HAP-1 (cell line): Measurements from ENCODE around the gene SPARCL1.

Experiments used
- DNase-seq, 2 experiments: peaks; one replicate each; pipeline ENCODE4 v3.0.0-alpha.2; 2016 to 2020; ENCODE audit warnings: low spot score in 2 of 2
- H3K27me3 ChIP-seq: fragments of 250-450 bp; sonication (Bioruptor Pico); 2 replicates; pipeline ENCODE4 v1.5.1; 2020; ENCODE audit warnings: low read depth, mild to moderate bottlenecking, moderate library complexity
- H3K36me3 ChIP-seq: fragments of 250-450 bp; sonication (Bioruptor Pico); replicated peaks from 2 replicates; pipeline ENCODE4 v1.5.1; 2020; ENCODE audit warnings: mild to moderate bottlenecking
- H3K4me1 ChIP-seq: fragments of 250-450 bp; sonication (Bioruptor Pico); 2 replicates; pipeline ENCODE4 v1.5.1; 2020; ENCODE audit warnings: mild to moderate bottlenecking
- H3K4me3 ChIP-seq: fragments of 250-450 bp; sonication (Bioruptor Pico); 2 replicates; pipeline ENCODE4 v1.5.1; 2020; ENCODE audit warnings: mild to moderate bottlenecking, moderate library complexity
- H3K9me3 ChIP-seq: fragments of 250-450 bp; sonication (Bioruptor Pico); 2 replicates; pipeline ENCODE4 v1.5.1; 2020; ENCODE audit warnings: mild to moderate bottlenecking, moderate library complexity
- in situ Hi-C: fragments of 300-500 bp; cut with MboI; formaldehyde crosslinking; loops from 3 replicates; pipeline ENCODE4 v1.14.3; 2020; ENCODE audit warnings: low sequenced_read_pairs, inconsistent platforms, mixed read lengths

The SPARCL1 gene

DNA sequence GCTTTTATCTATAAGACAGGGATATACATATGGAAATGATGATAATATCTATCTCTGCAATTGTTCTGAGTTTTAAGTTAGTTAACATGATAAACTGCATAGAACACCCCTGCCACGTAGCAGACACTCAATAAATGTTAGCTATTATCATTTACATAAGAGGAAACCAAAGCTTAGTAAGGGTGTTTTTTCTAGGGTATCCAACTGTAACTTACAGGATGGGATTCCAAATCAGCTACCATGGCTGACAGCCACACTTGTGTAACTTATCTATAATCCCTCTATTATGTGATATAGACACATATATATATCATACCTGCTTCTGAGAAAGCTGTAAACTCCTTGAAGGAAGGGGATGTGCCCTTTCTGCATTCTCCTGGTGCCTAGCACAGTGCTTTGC, 1.1 kb upstream of the SPARCL1 start:
- in situ Hi-C loops, result no loop called here
- Histone ChIP-seq H3K27me3 (no peaks in the 10 kb centered on the region), H3K4me1 (peaks cover 59% of the 10 kb centered on the region), H3K4me3 (no peak overlapping the region), H3K36me3 (no peaks in the 10 kb centered on the region), H3K9me3 (no peaks in the 10 kb centered on the region)
- peak in 1 of 2 experiments; percentile 46 for DNase-seq

DNA sequence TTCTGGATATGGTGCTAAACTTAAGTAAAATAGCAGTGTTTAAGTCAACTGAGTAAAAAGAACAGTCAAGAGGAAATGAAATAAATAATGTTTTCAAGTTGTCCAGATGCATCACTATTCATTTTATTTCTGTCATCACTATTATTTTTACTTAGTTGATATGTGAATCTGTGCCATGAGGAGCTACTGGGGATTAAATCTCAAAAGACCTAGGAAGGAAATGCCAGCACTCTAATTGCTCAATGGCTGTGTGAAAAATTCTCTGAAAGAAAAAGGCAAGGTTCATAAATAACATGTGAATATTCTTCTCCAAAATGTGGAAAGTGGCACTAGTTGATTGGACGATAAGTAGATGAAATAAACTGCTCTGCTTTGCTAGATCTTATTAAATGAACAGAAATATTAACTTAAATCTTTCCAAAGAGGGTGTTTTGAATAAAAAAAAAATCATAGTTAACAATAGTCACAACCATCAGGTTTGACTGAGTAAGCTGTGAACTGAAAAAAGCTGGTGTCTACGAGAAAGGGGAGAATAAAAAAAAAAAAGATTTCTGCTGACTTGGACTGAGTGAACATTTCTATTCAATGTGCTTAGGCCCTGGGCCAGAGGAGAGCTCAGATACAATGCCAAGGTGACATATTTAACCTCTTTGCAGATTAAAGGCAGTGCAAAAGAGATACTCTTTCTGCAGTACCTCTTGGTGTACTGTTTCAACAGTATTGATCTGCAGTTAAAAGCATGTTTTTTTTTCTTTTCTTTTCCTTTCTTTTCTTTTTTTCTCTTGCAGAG, 1.6 kb downstream of the SPARCL1 start:
- Histone ChIP-seq H3K4me3 (no peak overlapping the region), H3K4me1 (peaks cover 61% of the 10 kb centered on the region), H3K9me3 (no peaks in the 10 kb centered on the region), H3K36me3 (no peaks in the 10 kb centered on the region), H3K27me3 (no peaks in the 10 kb centered on the region)
- peak; percentile 15 to 78 for DNase-seq
- in situ Hi-C loops, result no loop called here

DNA sequence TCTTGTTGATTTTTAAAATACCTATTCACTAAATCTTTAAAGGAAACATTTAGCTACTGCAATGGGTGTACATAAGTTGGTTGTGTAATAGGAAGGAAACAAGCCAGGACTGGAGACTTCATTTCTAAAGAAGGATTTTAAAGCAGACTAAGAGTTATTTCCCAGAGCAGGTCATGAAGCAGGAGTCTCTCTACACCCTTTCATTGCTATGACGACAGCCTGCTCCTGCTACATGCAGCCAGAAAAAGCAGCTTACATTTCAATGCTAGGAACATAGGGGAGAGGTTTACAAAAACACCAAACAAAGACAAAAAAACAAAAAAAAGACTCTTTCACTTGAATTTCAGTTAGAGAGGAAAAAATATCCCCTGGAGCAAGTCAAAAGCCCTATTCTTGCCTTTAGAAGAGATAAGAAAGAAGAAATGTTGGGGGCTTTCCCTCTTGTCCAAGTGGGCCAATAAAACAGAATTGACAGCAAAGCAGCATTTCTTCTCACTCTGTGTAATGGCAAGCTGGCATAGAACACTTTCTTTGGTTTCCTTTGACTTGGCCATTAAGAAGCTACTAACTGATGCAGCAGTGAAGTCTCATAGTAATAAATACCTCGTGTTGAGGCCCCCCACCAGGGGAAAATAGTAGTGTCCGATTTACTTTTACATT, 3.4 kb downstream of the SPARCL1 start:
- Histone ChIP-seq H3K36me3 (no peaks in the 10 kb centered on the region), H3K4me3 (no peak overlapping the region), H3K9me3 (no peaks in the 10 kb centered on the region), H3K27me3 (no peaks in the 10 kb centered on the region), H3K4me1 (peaks cover 70% of the 10 kb centered on the region)
- DNase-seq, result peak; percentile 57 to 75
- in situ Hi-C loops, result no loop called here

DNA sequence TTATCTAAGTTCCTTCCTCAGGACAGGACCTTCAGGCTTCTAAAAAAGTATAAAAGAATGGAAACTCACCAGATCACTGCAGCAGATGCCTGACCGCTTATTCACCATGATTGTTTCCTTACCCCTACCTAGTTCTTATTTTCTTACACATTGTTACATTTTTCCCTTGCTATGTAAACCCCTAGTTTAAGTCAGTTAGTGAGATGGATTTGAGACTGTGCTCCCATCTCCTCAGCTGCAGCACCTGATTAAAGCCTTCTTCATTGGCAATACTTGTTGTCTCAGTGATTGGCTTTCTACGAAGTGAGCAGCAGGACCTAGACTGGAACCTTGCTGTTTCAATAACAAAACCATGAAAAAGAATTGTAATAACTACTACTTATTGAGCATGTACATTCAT, 4.7 kb downstream of the SPARCL1 start:
- in situ Hi-C loops, result no loop called here

DNA sequence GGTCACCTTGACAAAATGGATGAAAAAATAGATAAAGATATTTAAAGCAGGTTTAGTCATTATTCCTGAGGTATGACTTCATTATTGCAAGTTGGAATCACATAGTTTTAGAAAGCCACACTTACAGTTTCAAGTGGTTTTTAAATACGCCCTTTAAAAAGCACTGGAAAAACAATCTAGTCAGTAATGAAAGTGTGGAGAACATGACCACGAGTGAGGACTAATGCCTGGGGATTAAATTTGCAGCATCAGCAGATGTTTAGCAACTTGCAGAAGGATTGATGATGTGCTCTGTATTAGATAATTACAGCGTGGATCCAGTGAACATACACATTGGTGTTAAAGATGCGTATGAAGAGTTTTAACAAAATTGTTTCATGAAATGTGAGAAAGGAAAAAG, 5.9 kb downstream of the SPARCL1 start:
- in situ Hi-C loops, result no loop called here
- Histone ChIP-seq H3K4me1 (peaks cover 52% of the 10 kb centered on the region), H3K4me3 (no peak overlapping the region), H3K9me3 (no peaks in the 10 kb centered on the region), H3K36me3 (no peaks in the 10 kb centered on the region), H3K27me3 (no peaks in the 10 kb centered on the region)
- DNase-seq, result no peak

More for the DNA sequence above, 4.7 kb downstream of the SPARCL1 start:
- Histone ChIP-seq H3K27me3 (no peaks in the 10 kb centered on the region), H3K4me1 (peaks cover 62% of the 10 kb centered on the region), H3K9me3 (no peaks in the 10 kb centered on the region), H3K4me3 (no peak overlapping the region), H3K36me3 (no peaks in the 10 kb centered on the region)
- DNase-seq, result no peak

DNA sequence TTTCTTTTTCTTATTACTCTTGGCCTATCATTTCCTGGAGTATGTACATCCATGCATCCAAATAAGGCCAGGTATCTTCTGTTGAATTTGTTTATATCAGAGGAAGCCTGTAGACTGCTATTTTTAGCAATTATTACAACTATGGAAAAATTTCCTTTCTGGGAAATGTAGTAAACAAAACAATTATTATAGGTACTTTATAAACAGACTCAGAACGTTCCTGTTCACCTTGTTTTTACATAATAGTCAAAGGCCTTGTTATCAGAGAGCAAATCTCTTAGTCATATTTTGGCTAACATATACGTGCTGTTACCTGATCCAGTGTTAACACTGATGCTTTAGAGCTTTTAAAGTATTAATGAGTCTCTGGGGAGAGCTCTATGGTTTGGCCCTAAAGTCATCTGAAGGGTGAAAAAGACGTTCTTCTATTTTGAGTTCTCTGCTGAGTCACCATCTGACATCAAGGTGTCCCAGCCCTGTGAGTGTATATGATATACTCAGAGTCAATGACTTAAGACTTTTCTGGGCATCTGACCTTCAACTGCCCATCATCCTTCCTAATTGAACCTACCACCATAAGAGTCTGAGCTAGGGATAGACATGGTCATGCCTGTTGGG, 7.3 kb downstream of the SPARCL1 start:
- Histone ChIP-seq H3K27me3 (no peaks in the 10 kb centered on the region), H3K4me1 (peaks cover 37% of the 10 kb centered on the region), H3K36me3 (no peaks in the 10 kb centered on the region), H3K9me3 (no peaks in the 10 kb centered on the region), H3K4me3 (no peak overlapping the region)
- DNase-seq, result no peak
- in situ Hi-C loops, result no loop called here

DNA sequence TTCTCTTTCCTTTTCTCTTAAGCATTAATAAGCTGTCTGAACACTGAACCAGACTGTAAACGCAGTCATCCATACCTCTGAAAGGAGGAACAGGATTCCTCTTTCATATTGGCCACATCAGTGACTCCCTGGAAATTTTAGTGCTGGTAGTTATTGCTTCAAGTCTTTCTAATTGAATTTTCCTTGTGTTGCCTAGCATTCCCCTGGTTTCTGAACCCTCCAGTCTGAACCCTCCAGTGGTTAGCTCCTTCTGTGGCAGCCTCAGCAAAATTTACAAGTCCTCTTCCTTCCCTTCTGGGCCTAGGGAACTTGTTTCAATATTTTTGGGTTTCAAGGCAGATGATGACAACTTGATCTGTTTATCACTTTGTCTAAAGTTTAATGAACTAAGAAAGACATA, 7.9 kb downstream of the SPARCL1 start:
- H3K4me1 ChIP-seq, result peaks cover 32% of the 10 kb centered on the region
- no peak for DNase-seq
- in situ Hi-C loops, result no loop called here

DNA sequence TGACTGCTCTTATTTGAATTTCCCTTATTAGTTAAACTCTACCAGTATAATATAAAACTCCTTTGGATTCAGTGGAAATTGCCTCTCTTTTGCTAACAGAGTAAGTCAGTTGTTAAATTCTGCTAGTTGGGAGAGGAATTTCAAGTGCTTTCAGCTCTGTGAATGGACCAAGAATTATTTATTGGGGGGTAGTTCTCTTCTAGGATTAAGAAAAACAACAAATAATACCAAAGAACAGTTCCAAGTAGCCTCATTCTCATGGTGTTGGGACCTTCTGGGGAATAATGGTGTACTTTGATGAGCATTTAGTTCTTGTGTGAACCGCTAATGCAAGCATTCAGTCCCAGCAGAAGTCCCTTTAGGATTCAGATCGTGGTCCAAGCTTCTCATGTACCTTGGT, 11.6 kb downstream of the SPARCL1 start:
- in situ Hi-C loops, result no loop called here
- H3K9me3 ChIP-seq, result no peaks in the 10 kb centered on the region
- H3K27me3 ChIP-seq, result no peaks in the 10 kb centered on the region
- peaks cover 27% of the 10 kb centered on the region for H3K4me1 ChIP-seq
- H3K36me3 ChIP-seq, result no peaks in the 10 kb centered on the region
- no peak for DNase-seq
- H3K4me3 ChIP-seq, result no peak overlapping the region

More for the DNA sequence above, 7.9 kb downstream of the SPARCL1 start:
- H3K36me3 ChIP-seq, result no peaks in the 10 kb centered on the region
- no peak overlapping the region for H3K4me3 ChIP-seq
- no peaks in the 10 kb centered on the region for H3K9me3 ChIP-seq
- no peaks in the 10 kb centered on the region for H3K27me3 ChIP-seq

DNA sequence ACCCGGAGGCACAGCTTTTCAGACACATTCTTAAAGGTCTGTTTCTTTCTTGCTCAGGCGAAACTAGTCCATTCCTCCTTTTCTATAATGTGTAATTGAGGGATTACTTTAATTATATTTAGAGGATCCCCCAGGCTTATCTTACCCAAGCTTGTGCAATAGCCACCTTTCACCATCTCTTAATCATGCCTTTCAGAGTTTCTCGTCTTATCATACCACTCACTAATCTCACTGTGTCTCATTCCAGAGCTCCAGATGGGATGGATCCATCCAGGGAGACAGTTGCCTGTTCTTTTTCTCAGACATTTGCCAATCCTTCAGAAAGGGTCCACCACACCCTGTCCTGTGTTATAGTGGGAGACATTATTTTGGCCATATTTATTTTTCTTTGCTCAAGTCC, 12.5 kb downstream of the SPARCL1 start:
- H3K4me3 ChIP-seq, result no peak overlapping the region
- no peaks in the 10 kb centered on the region for H3K9me3 ChIP-seq
- peaks cover 20% of the 10 kb centered on the region for H3K4me1 ChIP-seq
- no peaks in the 10 kb centered on the region for H3K27me3 ChIP-seq
- H3K36me3 ChIP-seq, result no peaks in the 10 kb centered on the region
- no peak for DNase-seq
- in situ Hi-C loops, result no loop called here

DNA sequence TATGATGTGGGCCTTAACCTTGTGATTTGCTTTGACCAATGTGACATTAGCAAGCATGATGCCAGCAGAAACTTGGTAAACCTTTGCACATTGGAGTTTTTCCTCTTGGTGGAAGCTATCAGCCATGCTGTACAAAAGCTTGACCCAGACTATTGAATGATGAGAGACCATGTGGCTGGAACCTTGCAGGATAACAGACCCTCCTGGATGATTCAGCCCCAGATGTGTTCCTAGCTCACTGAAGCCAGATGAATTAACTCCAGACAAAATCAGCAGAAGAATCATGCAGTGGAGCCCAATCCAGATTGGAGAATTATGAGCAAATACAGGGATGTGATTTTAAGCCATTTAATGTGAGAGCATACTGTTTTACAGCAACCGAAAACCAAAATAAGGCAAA, 16.8 kb downstream of the SPARCL1 start:
- H3K36me3 ChIP-seq, result no peaks in the 10 kb centered on the region
- DNase-seq, result no peak
- peaks cover 6% of the 10 kb centered on the region for H3K4me1 ChIP-seq
- H3K27me3 ChIP-seq, result no peaks in the 10 kb centered on the region
- H3K9me3 ChIP-seq, result no peaks in the 10 kb centered on the region
- no peak overlapping the region for H3K4me3 ChIP-seq
- in situ Hi-C loops, result no loop called here

DNA sequence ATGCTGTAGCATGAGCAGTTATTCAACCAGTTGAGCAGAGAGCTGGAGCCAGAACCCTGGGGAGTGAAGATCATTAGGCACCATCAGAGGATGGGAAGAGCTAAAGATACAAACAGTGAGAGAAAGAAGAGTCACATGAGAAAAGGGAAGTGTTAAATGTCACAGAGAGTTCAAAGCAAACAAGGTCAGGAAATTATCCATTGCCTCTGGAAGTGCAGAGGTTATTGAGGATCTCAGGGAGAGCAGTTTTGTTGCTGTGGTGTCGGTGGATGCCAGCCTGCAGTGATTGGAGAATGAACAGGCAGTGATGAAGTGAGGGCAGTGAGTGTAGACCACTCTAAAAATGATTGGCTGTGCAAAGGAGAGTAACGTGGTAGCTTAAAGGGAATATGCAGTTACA, 17.7 kb downstream of the SPARCL1 start:
- peaks cover 8% of the 10 kb centered on the region for H3K4me1 ChIP-seq
- no peak for DNase-seq
- no peaks in the 10 kb centered on the region for H3K36me3 ChIP-seq
- no peaks in the 10 kb centered on the region for H3K9me3 ChIP-seq
- H3K27me3 ChIP-seq, result no peaks in the 10 kb centered on the region
- H3K4me3 ChIP-seq, result no peak overlapping the region
- in situ Hi-C loops, result no loop called here

DNA sequence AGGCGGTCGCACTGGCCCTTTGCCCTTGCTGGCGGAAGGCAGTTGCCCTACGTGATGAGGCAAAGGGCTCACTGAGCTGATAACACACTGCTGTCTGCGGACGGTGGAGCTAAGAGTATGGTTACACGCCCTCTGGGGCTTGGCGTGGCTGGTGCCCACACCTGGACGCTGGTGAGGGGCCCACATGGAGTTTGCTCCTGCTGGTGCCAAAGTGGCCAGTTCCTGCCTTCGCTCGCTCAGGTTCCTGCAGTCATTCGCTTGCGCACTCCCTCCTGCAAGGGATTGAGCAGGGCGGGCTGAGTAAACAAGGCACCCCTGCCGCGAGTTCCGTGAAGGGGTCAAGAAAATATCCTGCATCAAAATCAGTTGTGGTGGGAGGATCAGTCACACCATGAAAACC, 18.4 kb downstream of the SPARCL1 start:
- Histone ChIP-seq H3K9me3 (no peaks in the 10 kb centered on the region), H3K4me3 (no peak overlapping the region), H3K36me3 (no peaks in the 10 kb centered on the region), H3K27me3 (no peaks in the 10 kb centered on the region), H3K4me1 (peaks cover 14% of the 10 kb centered on the region)
- DNase-seq, result no peak
- in situ Hi-C loops, result no loop called here

DNA sequence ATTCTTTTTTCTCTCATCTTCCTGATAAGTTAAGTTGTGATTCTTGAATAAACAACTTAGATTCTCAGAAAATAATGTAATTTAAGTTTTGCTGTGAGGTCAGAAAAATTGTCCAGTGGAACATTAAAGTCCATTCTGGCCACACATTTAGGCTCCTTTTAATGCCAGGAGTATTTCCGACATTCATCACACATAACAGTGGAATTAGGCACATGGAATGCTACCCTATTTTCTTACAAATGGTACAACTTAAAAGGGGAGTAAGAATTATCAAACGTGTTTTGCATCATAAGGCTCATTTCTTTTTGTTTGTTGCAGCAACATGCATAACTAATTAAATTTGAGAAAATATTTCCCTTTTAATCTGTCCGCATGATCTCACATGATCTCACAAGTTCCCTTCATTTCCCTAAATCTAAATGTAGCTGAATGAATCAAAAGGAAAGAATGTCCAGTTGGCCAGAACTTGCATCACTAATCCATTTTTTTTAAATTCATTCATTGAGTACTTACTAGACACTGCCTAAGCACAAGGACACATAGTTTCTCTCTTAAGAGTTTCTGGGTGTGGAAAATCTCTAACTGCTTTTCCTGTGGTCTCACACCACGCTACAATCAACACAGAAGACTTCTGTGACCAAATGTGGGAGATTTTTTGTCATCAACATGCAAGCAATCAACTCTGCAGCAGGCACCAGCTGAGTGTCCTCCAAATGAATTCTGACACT, 22.0 kb downstream of the SPARCL1 start:
- DNase-seq, result no peak
- in situ Hi-C loops, result no loop called here

DNA sequence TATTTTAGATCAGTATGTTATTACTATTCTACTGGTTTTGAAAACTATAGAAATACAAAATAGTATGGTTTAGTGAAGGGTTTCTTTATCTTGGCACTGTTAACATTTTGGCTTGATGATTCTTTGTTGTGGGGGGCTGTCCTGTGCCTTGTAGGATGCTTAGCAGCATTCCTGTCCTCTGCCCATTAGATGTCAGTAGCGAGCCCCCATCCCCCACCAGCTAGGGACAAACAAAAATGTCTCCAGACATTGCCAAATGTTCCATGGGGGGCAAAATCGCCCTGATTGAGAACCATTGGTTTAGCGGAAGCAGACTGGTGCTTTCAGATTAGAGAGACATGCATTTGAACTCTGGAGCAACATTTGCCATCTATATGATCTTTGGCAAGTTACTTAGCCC, 23.3 kb downstream of the SPARCL1 start:
- no peaks in the 10 kb centered on the region for H3K27me3 ChIP-seq
- DNase-seq, result peak in 1 of 2 experiments; percentile 36
- H3K9me3 ChIP-seq, result no peaks in the 10 kb centered on the region
- H3K36me3 ChIP-seq, result no peaks in the 10 kb centered on the region
- no peak overlapping the region for H3K4me3 ChIP-seq
- in situ Hi-C loops, result no loop called here
- peaks cover 8% of the 10 kb centered on the region for H3K4me1 ChIP-seq

More for the DNA sequence above, 22.0 kb downstream of the SPARCL1 start:
- Histone ChIP-seq H3K36me3 (no peaks in the 10 kb centered on the region), H3K4me1 (peaks cover 8% of the 10 kb centered on the region), H3K27me3 (no peaks in the 10 kb centered on the region), H3K4me3 (no peak overlapping the region), H3K9me3 (no peaks in the 10 kb centered on the region)
